ENCODE measurements around the gene PTPRK. TPM values are rescaled to one million over a fixed set of nuclear protein-coding genes. Genes with fewer than 3 reads are reported as not detected.

Gene PTPRK
- total RNA-seq, 1 experiment from 2014 or later = 94.4 TPM

DNA sequence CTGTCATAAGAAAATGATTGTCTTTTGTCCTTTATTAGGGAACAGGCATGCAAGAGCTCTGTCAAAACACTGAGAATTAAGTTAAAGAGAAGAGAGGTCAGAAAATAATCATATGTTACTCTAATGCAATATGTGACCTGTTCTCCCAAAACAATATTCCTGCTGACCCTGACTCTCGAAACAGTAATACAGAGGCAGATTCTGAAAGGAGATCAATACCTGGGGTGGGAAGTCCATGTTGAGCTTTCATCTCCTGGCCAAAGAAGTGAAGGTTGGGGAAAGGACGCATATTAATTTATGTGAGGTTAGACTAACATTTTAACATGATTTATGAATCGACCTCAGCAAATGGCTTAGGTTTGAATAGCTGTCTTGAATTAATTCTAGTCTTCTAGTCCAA lies 243.0 kb downstream of the PTPRK start:
- Mint-ChIP-seq H3K36me3 (ENCODE audit: insufficient read depth, unreplicated experiment) (no peaks in the 10 kb centered on the region), H3K9me3 (ENCODE audit: unreplicated experiment) (no peaks in the 10 kb centered on the region), H3K4me3 (ENCODE audit: unreplicated experiment) (no peak overlapping the region), H3K27ac (ENCODE audit: unreplicated experiment) (peak overlapping the region; percentile 35), H3K27me3 (ENCODE audit: insufficient read depth, unreplicated experiment) (no peaks in the 10 kb centered on the region), H3K4me1 (ENCODE audit: low read depth, unreplicated experiment) (peaks cover 12% of the 10 kb centered on the region)
- Histone ChIP-seq H3K27me3 (replicated peaks; ENCODE audit: control insufficient read depth, insufficient read depth, low read length) (no peaks in the 10 kb centered on the region), H3K36me3 (ENCODE audit: control insufficient read depth, insufficient read depth, low read length) (no peaks in the 10 kb centered on the region), H3K9me3 (no peaks in the 10 kb centered on the region), H3K4me1 (no peaks in the 10 kb centered on the region), H3K4me3 (ENCODE audit: low read depth, low read length) (no peak overlapping the region)
- ChIA-PET POLR2A (no interaction called here), CTCF (no interaction called here)
- intact Hi-C loops (cut with micrococcal nuclease; ENCODE audit: unreplicated experiment) = no loop called here
- no TSS peak for BruUV-seq (replicated peaks)
- TF ChIP-seq, protein P1, sequence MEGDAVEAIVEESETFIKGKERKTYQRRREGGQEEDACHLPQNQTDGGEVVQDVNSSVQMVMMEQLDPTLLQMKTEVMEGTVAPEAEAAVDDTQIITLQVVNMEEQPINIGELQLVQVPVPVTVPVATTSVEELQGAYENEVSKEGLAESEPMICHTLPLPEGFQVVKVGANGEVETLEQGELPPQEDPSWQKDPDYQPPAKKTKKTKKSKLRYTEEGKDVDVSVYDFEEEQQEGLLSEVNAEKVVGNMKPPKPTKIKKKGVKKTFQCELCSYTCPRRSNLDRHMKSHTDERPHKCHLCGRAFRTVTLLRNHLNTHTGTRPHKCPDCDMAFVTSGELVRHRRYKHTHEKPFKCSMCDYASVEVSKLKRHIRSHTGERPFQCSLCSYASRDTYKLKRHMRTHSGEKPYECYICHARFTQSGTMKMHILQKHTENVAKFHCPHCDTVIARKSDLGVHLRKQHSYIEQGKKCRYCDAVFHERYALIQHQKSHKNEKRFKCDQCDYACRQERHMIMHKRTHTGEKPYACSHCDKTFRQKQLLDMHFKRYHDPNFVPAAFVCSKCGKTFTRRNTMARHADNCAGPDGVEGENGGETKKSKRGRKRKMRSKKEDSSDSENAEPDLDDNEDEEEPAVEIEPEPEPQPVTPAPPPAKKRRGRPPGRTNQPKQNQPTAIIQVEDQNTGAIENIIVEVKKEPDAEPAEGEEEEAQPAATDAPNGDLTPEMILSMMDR (IDR thresholded peaks at IDR 0.05; ENCODE audit: insufficient read depth in 1 of 2, low read depth in 1 of 2, low read length in 1 of 2, severe bottlenecking in 1 of 2, unreplicated experiment in 1 of 2) = no peak
- no peak for DNase-seq

GRCh38 chr6:128276311-128276710 lies 244.1 kb downstream of the PTPRK start:
- H3K4me3 ChIP-seq (ENCODE audit: low read depth, low read length) = no peak overlapping the region
- ChIA-PET POLR2A (no interaction called here), CTCF (no interaction called here)

GRCh38 chr6:128275681-128276080 lies 244.7 kb downstream of the PTPRK start:
- Mint-ChIP-seq H3K4me1 (ENCODE audit: low read depth, unreplicated experiment) (peaks cover 4% of the 10 kb centered on the region), H3K27ac (ENCODE audit: unreplicated experiment) (no peak overlapping the region), H3K4me3 (ENCODE audit: unreplicated experiment) (no peak overlapping the region), H3K9me3 (ENCODE audit: unreplicated experiment) (no peaks in the 10 kb centered on the region), H3K36me3 (ENCODE audit: insufficient read depth, unreplicated experiment) (no peaks in the 10 kb centered on the region), H3K27me3 (ENCODE audit: insufficient read depth, unreplicated experiment) (no peaks in the 10 kb centered on the region)
- Histone ChIP-seq H3K27me3 (replicated peaks; ENCODE audit: control insufficient read depth, insufficient read depth, low read length) (no peaks in the 10 kb centered on the region), H3K9me3 (no peaks in the 10 kb centered on the region), H3K36me3 (ENCODE audit: control insufficient read depth, insufficient read depth, low read length) (no peaks in the 10 kb centered on the region), H3K4me1 (no peaks in the 10 kb centered on the region), H3K4me3 (ENCODE audit: low read depth, low read length) (no peak overlapping the region)
- no peak for DNase-seq
- intact Hi-C loops (cut with micrococcal nuclease; ENCODE audit: unreplicated experiment) = no loop called here
- ChIA-PET POLR2A (no interaction called here), CTCF (no interaction called here)
- TF ChIP-seq, protein P1 (IDR thresholded peaks at IDR 0.05; ENCODE audit: insufficient read depth in 1 of 2, low read depth in 1 of 2, low read length in 1 of 2, severe bottlenecking in 1 of 2, unreplicated experiment in 1 of 2) = no peak
- no TSS peak for BruUV-seq (replicated peaks)

More at GRCh38 chr6:128276311-128276710, 244.1 kb downstream of the PTPRK start:
- DNase-seq = no peak
- no peaks in the 10 kb centered on the region for H3K9me3 ChIP-seq
- Mint-ChIP-seq H3K36me3 (ENCODE audit: insufficient read depth, unreplicated experiment) (no peaks in the 10 kb centered on the region), H3K9me3 (ENCODE audit: unreplicated experiment) (no peaks in the 10 kb centered on the region), H3K4me3 (ENCODE audit: unreplicated experiment) (no peak overlapping the region), H3K4me1 (ENCODE audit: low read depth, unreplicated experiment) (peaks cover 6% of the 10 kb centered on the region), H3K27me3 (ENCODE audit: insufficient read depth, unreplicated experiment) (no peaks in the 10 kb centered on the region), H3K27ac (ENCODE audit: unreplicated experiment) (no peak overlapping the region)
- BruUV-seq (replicated peaks) = no TSS peak
- TF ChIP-seq, protein P1 (IDR thresholded peaks at IDR 0.05; ENCODE audit: insufficient read depth in 1 of 2, low read depth in 1 of 2, low read length in 1 of 2, severe bottlenecking in 1 of 2, unreplicated experiment in 1 of 2) = no peak
- no peaks in the 10 kb centered on the region for H3K4me1 ChIP-seq
- no peaks in the 10 kb centered on the region for H3K27me3 ChIP-seq (replicated peaks; ENCODE audit: control insufficient read depth, insufficient read depth, low read length)
- H3K36me3 ChIP-seq (ENCODE audit: control insufficient read depth, insufficient read depth, low read length) = no peaks in the 10 kb centered on the region
- intact Hi-C loops (cut with micrococcal nuclease; ENCODE audit: unreplicated experiment) = no loop called here

Data from Caco-2 (cell line).